ENCODE data around the gene GALNT18. TPM values are rescaled to one million over a fixed set of nuclear protein-coding genes. Genes with fewer than 3 reads are reported as not detected.

GALNT18 gene
- total and polyA plus RNA-seq, 2 donors (not counting 3 experiments of a cell fraction or from before 2014, with no cell fraction given) = 0.17 to 0.18 TPM

DNA sequence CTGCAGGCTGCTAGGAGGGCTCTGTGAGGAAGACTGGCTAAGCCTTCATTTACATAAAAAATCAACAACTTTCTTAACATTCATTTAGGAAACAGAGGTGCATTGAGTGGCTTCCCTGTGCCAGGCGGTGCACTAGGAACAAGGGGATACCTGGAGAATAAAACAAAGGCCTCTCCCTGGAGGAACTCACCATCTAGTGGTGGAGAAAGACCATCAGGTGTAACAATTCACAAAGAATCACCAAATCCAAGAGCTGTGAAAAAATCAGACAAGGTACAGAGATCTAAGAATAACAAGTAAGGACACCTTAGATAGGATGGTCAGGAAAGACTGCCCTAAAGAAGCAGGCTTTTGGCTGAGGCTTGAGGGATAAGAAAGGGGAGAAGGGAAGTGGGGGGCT lies 309.1 kb downstream of the GALNT18 start:
- Histone ChIP-seq H3K4me2 (ENCODE audit: insufficient read depth, low read length) (no peak overlapping the region), H4K20me1 (replicated peaks; ENCODE audit: control insufficient read depth, extremely low read depth, insufficient read depth, low read length) (no peaks in the 10 kb centered on the region), H3K9me1 (replicated peaks; ENCODE audit: control insufficient read depth, extremely low read depth, insufficient read depth, low read length) (no peaks in the 10 kb centered on the region), H3K9ac (replicated peaks; ENCODE audit: extremely low read depth, insufficient read depth, low read length) (no peak overlapping the region), H2AFZ (ENCODE audit: low read depth, low read length) (no peak overlapping the region), H3K36me3 (ENCODE audit: control insufficient read depth in 2 of 2, extremely low read depth in 1 of 2, insufficient read depth in 2 of 2, low read length in 2 of 2) (no peaks in the 10 kb centered on the region), H3K4me1 (ENCODE audit: control insufficient read depth, extremely low read depth, insufficient read depth, low read length) (no peaks in the 10 kb centered on the region), H3K4me3 (replicated peaks in 1 of 3; ENCODE audit: insufficient read depth in 1 of 3, low read depth in 1 of 3, low read length in 3 of 3) (no peak overlapping the region), H3K27ac (ENCODE audit: insufficient read depth, low read depth, low read length) (no peak overlapping the region), H3K79me2 (ENCODE audit: control insufficient read depth, insufficient read depth, low read length) (no peaks in the 10 kb centered on the region), H3K27me3 (ENCODE audit: control insufficient read depth in 2 of 2, insufficient read depth in 2 of 2, low read length in 2 of 2) (no peaks in the 10 kb centered on the region), H3K9me3 (replicated peaks; ENCODE audit: control insufficient read depth, insufficient read depth, low read length) (no peaks in the 10 kb centered on the region)
- ChIA-PET CTCF (interaction anchor here (1.2 kb wide), 1 partner anchor 285 kb away, joined by 3 read pairs; no protein-coding TSS in a partner anchor), POLR2A (no interaction called here)
- dilution Hi-C loops (cut with MboI; ENCODE audit: extremely low pct_ligation_motif_present, low sequenced_read_pairs) (no loop called here), intact Hi-C loops (cut with micrococcal nuclease) (no loop called here)
- TF ChIP-seq, protein P1, sequence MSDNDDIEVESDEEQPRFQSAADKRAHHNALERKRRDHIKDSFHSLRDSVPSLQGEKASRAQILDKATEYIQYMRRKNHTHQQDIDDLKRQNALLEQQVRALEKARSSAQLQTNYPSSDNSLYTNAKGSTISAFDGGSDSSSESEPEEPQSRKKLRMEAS (IDR thresholded peaks at IDR 0.05; ENCODE audit: insufficient read depth, insufficient read length) = no peak
- TF ChIP-seq POLR2AphosphoS5 (IDR thresholded peaks at IDR 0.05; ENCODE audit: insufficient read depth, low read depth, low read length) (no peak), JUN (IDR thresholded peaks at IDR 0.05; ENCODE audit: borderline replicate concordance, insufficient read depth, insufficient read length, low read depth) (no peak)
- TF ChIP-seq, protein P2, sequence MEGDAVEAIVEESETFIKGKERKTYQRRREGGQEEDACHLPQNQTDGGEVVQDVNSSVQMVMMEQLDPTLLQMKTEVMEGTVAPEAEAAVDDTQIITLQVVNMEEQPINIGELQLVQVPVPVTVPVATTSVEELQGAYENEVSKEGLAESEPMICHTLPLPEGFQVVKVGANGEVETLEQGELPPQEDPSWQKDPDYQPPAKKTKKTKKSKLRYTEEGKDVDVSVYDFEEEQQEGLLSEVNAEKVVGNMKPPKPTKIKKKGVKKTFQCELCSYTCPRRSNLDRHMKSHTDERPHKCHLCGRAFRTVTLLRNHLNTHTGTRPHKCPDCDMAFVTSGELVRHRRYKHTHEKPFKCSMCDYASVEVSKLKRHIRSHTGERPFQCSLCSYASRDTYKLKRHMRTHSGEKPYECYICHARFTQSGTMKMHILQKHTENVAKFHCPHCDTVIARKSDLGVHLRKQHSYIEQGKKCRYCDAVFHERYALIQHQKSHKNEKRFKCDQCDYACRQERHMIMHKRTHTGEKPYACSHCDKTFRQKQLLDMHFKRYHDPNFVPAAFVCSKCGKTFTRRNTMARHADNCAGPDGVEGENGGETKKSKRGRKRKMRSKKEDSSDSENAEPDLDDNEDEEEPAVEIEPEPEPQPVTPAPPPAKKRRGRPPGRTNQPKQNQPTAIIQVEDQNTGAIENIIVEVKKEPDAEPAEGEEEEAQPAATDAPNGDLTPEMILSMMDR (IDR thresholded peaks at IDR 0.05; ENCODE audit: extremely low read depth in 1 of 2, insufficient read depth in 1 of 2, low read depth in 1 of 2, low read length in 2 of 2) = no peak
- no TSS peak for BruUV-seq (replicated peaks)
- no peak for FAIRE-seq
- DNase-seq (ENCODE audit: low read depth, low spot score) = no peak

DNA sequence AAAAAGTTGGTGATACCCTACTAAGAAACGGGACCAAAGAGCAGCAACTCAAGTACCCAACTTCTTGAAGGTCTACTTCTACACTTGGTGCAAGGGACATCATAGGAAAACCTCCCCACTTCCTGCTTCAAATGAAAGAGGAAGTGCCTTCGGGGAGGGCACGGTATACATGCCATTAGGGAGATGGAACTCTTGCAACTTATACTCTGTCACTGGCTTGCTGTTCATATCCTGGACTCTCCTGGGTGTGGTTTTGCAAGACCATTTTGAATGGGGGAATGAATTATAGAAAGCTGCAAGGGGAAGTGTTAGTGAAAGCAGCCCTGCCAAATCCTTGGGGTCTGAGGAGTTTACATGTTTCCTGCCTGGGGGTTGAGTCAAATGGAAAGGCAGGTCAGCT lies 310.6 kb downstream of the GALNT18 start:
- CTCF ChIA-PET = no interaction called here

More for the DNA sequence above, 310.6 kb downstream of the GALNT18 start:
- POLR2A ChIA-PET = no interaction called here
- H3K4me2 ChIP-seq (ENCODE audit: insufficient read depth, low read length) = no peak overlapping the region
- TF ChIP-seq EZH2 (IDR thresholded peaks at IDR 0.05; ENCODE audit: borderline replicate concordance, low read depth, low read length, severe bottlenecking) = no peak
- TF ChIP-seq, protein P2 (IDR thresholded peaks at IDR 0.05; ENCODE audit: extremely low read depth in 1 of 2, insufficient read depth in 1 of 2, low read depth in 1 of 2, low read length in 2 of 2) = no peak
- TF ChIP-seq, protein P1 (IDR thresholded peaks at IDR 0.05; ENCODE audit: insufficient read depth, insufficient read length) = no peak
- TF ChIP-seq GATA2 (IDR thresholded peaks at IDR 0.05; ENCODE audit: insufficient read depth, insufficient read length, low read depth, low read length) = no peak
- no peak for TF ChIP-seq JUN (IDR thresholded peaks at IDR 0.05; ENCODE audit: borderline replicate concordance, insufficient read depth, insufficient read length, low read depth)
- TF ChIP-seq MYC (IDR thresholded peaks at IDR 0.05; ENCODE audit: low read depth, low read length) = no peak
- no peak for TF ChIP-seq POLR2A (IDR thresholded peaks at IDR 0.05; ENCODE audit: low read depth, low read length)
- no peak for TF ChIP-seq FOS (IDR thresholded peaks at IDR 0.05; ENCODE audit: borderline replicate concordance, insufficient read depth, low read length)
- TF ChIP-seq POLR2AphosphoS5 (IDR thresholded peaks at IDR 0.05; ENCODE audit: insufficient read depth, low read depth, low read length) = no peak
- FAIRE-seq (no peak), DNase-seq (ENCODE audit: low read depth, low spot score) (no peak)
- H3K79me2 ChIP-seq (ENCODE audit: control insufficient read depth, insufficient read depth, low read length) = no peaks in the 10 kb centered on the region
- H3K9me1 ChIP-seq (replicated peaks; ENCODE audit: control insufficient read depth, extremely low read depth, insufficient read depth, low read length) = no peaks in the 10 kb centered on the region
- intact Hi-C loops (cut with micrococcal nuclease) (no loop called here), dilution Hi-C loops (cut with MboI; ENCODE audit: extremely low pct_ligation_motif_present, low sequenced_read_pairs) (no loop called here)
- H3K27me3 ChIP-seq (ENCODE audit: control insufficient read depth in 2 of 2, insufficient read depth in 2 of 2, low read length in 2 of 2) = no peaks in the 10 kb centered on the region
- H3K9ac ChIP-seq (replicated peaks; ENCODE audit: extremely low read depth, insufficient read depth, low read length) = no peak overlapping the region
- no peaks in the 10 kb centered on the region for H3K36me3 ChIP-seq (ENCODE audit: control insufficient read depth in 2 of 2, extremely low read depth in 1 of 2, insufficient read depth in 2 of 2, low read length in 2 of 2)
- no peaks in the 10 kb centered on the region for H4K20me1 ChIP-seq (replicated peaks; ENCODE audit: control insufficient read depth, extremely low read depth, insufficient read depth, low read length)
- H3K4me3 ChIP-seq (replicated peaks in 1 of 3; ENCODE audit: insufficient read depth in 1 of 3, low read depth in 1 of 3, low read length in 3 of 3) = no peak overlapping the region
- no peaks in the 10 kb centered on the region for H3K4me1 ChIP-seq (ENCODE audit: control insufficient read depth, extremely low read depth, insufficient read depth, low read length)
- H3K27ac ChIP-seq (ENCODE audit: insufficient read depth, low read depth, low read length) = no peak overlapping the region
- no peak overlapping the region for H2AFZ ChIP-seq (ENCODE audit: low read depth, low read length)
- BruUV-seq (replicated peaks) = no TSS peak
- no peaks in the 10 kb centered on the region for H3K9me3 ChIP-seq (replicated peaks; ENCODE audit: control insufficient read depth, insufficient read depth, low read length)

Measured in endothelial cell of umbilical vein (primary cell).